Measurements from ENCODE around the gene LARP4.
A peak's percentile ranks its signal among the peaks of the same experiment; 100 is the strongest.
"Not testable (repeated sequence)": the region's sequence is repeated elsewhere in the genome, so short reads cannot be mapped to it uniquely, and the experiment has no call there.

The LARP4 gene

GRCh38 chr12:50400638-50401499 is at the start of gene LARP4:
TSS of gene LARP4 (plus strand) at chr12:50400885. CDS start at chr12:50401011, 126 bp downstream.
- Histone ChIP-seq H3K27me3 (ENCODE audit: control insufficient read depth, insufficient read depth, low read length) (no peaks in the 10 kb centered on the region), H3K9ac (ENCODE audit: low read length) (peak within 1 kb of the TSS; percentile 79), H3K4me1 (ENCODE audit: control insufficient read depth, insufficient read depth, low read length) (peaks cover 17% of the 10 kb centered on the region), H3K4me3 (ENCODE audit: low read length) (peak within 1 kb of the TSS; percentile 91), H3K27ac (ENCODE audit: low read depth, low read length) (peak within 1 kb of the TSS; percentile 93), H3K36me3 (ENCODE audit: control insufficient read depth, insufficient read depth, low read length) (no peaks in the 10 kb centered on the region)

DNA sequence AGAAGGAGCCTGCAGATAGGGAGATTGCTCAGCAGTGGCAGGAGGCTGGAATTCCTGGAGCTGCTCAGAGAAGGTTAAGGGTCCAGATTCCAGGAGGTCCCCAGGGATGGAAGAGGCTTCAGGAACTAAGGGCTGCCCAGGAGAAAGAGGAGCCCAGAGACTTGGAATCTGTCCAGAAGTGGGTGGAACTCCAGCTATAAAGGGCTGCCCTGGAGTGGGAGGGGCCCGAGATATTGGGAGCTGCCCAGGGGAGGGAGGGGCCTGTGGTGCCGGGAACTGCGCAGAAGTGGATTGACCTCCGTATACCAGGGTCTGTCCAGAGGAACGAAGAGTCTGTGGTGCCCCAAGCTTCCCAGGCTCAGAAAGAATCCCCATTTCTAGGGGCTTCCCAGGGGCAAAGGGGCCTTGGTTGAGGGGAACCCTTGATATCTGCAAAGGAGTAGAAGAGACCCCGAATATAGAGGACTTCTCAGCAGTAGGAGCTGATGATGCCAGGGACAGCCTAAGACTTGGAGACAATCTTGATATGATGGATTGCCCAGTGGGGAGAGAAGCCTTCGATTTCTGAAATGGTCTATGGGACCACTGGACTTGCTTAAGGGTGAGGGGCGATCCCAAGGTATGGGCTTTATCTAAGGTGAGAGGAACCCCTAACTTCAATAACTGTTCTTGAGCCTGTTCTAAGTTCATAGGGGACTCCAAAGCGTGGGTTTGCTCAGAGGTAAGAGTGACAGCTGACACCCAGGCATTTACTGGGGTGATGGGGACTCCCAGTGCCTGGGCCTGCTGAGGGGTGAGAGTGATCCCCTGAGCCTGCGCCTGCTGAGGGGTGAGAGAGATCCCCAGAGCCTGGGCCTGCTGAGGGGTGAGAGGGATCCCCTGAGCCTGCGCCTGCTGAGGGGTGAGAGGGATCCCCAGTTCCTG is 49.3 kb upstream of the LARP4 start:
- Histone ChIP-seq H3K27me3 (ENCODE audit: control insufficient read depth, insufficient read depth, low read length) (no peaks in the 10 kb centered on the region), H3K36me3 (ENCODE audit: control insufficient read depth, insufficient read depth, low read length) (no peaks in the 10 kb centered on the region), H3K9ac (ENCODE audit: low read length) (no peak overlapping the region), H3K27ac (ENCODE audit: low read depth, low read length) (no peak overlapping the region), H3K4me3 (ENCODE audit: low read length) (no peak overlapping the region), H3K4me1 (ENCODE audit: control insufficient read depth, insufficient read depth, low read length) (no peaks in the 10 kb centered on the region)

DNA sequence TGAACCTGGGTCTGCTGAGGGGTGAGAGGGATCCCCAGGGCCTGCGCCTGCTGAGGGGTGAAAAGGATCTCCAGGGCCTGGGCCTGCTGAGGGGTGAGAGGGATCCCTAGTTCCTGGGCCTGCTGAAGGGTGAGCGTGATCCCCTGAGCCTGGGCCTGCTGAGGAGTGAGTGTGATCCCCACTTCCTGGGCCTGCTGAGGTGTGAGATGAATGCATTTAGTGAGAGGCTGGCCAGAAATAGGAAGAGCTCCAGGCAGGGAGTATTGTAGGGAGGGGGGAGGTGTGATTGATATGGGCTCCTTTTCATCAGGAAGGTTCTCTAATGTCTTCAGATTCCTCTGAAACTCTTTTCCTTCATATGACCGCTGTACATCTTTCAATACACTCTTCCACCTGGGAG is 47.3 kb upstream of the LARP4 start:
- Histone ChIP-seq H3K9ac (ENCODE audit: low read length) (no peak overlapping the region), H3K36me3 (ENCODE audit: control insufficient read depth, insufficient read depth, low read length) (no peaks in the 10 kb centered on the region), H3K27ac (ENCODE audit: low read depth, low read length) (no peak overlapping the region), H3K27me3 (ENCODE audit: control insufficient read depth, insufficient read depth, low read length) (no peaks in the 10 kb centered on the region), H3K4me3 (ENCODE audit: low read length) (no peak overlapping the region), H3K4me1 (ENCODE audit: control insufficient read depth, insufficient read depth, low read length) (no peaks in the 10 kb centered on the region)

- Histone ChIP-seq H3K27me3 (ENCODE audit: control insufficient read depth, insufficient read depth, low read length) (no peaks in the 10 kb centered on the region), H3K9ac (ENCODE audit: low read length) (no peak overlapping the region), H3K27ac (ENCODE audit: low read depth, low read length) (no peak overlapping the region), H3K4me1 (ENCODE audit: control insufficient read depth, insufficient read depth, low read length) (no peaks in the 10 kb centered on the region), H3K36me3 (ENCODE audit: control insufficient read depth, insufficient read depth, low read length) (no peaks in the 10 kb centered on the region), H3K4me3 (ENCODE audit: low read length) (no peak overlapping the region)
Observed at GRCh38 chr12:50353869-50354593, 46.7 kb upstream of the LARP4 start.

- H3K4me1 ChIP-seq (ENCODE audit: control insufficient read depth, insufficient read depth, low read length): no peaks in the 10 kb centered on the region
- no peaks in the 10 kb centered on the region for H3K36me3 ChIP-seq (ENCODE audit: control insufficient read depth, insufficient read depth, low read length)
- no peaks in the 10 kb centered on the region for H3K27me3 ChIP-seq (ENCODE audit: control insufficient read depth, insufficient read depth, low read length)
- H3K27ac ChIP-seq (ENCODE audit: low read depth, low read length): no peak overlapping the region
- H3K4me3 ChIP-seq (ENCODE audit: low read length): no peak overlapping the region
- H3K9ac ChIP-seq (ENCODE audit: low read length): no peak overlapping the region
Observed at GRCh38 chr12:50354908-50355307, 45.8 kb upstream of the LARP4 start.

- Histone ChIP-seq H3K4me1 (ENCODE audit: control insufficient read depth, insufficient read depth, low read length) (no peaks in the 10 kb centered on the region), H3K9ac (ENCODE audit: low read length) (no peak overlapping the region), H3K27me3 (ENCODE audit: control insufficient read depth, insufficient read depth, low read length) (no peaks in the 10 kb centered on the region), H3K4me3 (ENCODE audit: low read length) (no peak overlapping the region), H3K27ac (ENCODE audit: low read depth, low read length) (no peak overlapping the region), H3K36me3 (ENCODE audit: control insufficient read depth, insufficient read depth, low read length) (no peaks in the 10 kb centered on the region)
Observed at GRCh38 chr12:50355365-50355764, 45.3 kb upstream of the LARP4 start.

GRCh38 chr12:50362671-50363070 is 38.0 kb upstream of the LARP4 start:
- Histone ChIP-seq H3K36me3 (ENCODE audit: control insufficient read depth, insufficient read depth, low read length) (no peaks in the 10 kb centered on the region), H3K27me3 (ENCODE audit: control insufficient read depth, insufficient read depth, low read length) (no peaks in the 10 kb centered on the region)

DNA sequence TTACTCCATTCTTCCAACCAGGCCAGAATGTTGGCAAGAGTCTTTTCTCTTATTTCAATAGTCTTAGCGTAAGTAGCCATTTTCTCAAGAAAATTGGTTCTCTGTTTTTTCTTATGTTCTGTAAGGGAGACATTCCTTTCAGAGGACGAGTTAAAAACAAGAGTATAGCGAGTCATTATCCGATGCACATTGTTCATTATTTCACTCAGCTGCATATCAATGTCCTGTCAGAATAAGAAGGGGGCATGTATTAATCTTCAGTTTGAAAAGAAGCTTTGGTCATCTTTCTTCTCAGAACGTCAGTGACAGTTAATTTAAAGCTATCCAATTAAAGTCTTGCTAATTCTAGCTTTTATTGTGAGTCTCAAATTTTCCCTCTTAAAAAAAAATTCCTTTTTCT is 37.5 kb upstream of the LARP4 start:
- Histone ChIP-seq H3K4me3 (ENCODE audit: low read length) (no peak overlapping the region), H3K36me3 (ENCODE audit: control insufficient read depth, insufficient read depth, low read length) (no peaks in the 10 kb centered on the region), H3K9ac (ENCODE audit: low read length) (no peak overlapping the region)

More at GRCh38 chr12:50362671-50363070, 38.0 kb upstream of the LARP4 start:
- no peaks in the 10 kb centered on the region for H3K4me1 ChIP-seq (ENCODE audit: control insufficient read depth, insufficient read depth, low read length)
- H3K9ac ChIP-seq (ENCODE audit: low read length): no peak overlapping the region
- H3K4me3 ChIP-seq (ENCODE audit: low read length): no peak overlapping the region
- no peak overlapping the region for H3K27ac ChIP-seq (ENCODE audit: low read depth, low read length)

GRCh38 chr12:50365709-50366406 is 34.8 kb upstream of the LARP4 start:
- H3K9ac ChIP-seq (ENCODE audit: low read length): no peak overlapping the region
- H3K27ac ChIP-seq (ENCODE audit: low read depth, low read length): no peak overlapping the region
- H3K36me3 ChIP-seq (ENCODE audit: control insufficient read depth, insufficient read depth, low read length): no peaks in the 10 kb centered on the region
- no peaks in the 10 kb centered on the region for H3K27me3 ChIP-seq (ENCODE audit: control insufficient read depth, insufficient read depth, low read length)
- no peak overlapping the region for H3K4me3 ChIP-seq (ENCODE audit: low read length)
- H3K4me1 ChIP-seq (ENCODE audit: control insufficient read depth, insufficient read depth, low read length): no peaks in the 10 kb centered on the region

More for the DNA sequence above, 37.5 kb upstream of the LARP4 start:
- Histone ChIP-seq H3K4me1 (ENCODE audit: control insufficient read depth, insufficient read depth, low read length) (no peaks in the 10 kb centered on the region), H3K27ac (ENCODE audit: low read depth, low read length) (no peak overlapping the region), H3K27me3 (ENCODE audit: control insufficient read depth, insufficient read depth, low read length) (no peaks in the 10 kb centered on the region)

GRCh38 chr12:50370672-50371071 is 30.0 kb upstream of the LARP4 start:
- H3K4me1 ChIP-seq (ENCODE audit: control insufficient read depth, insufficient read depth, low read length); H3K27me3 ChIP-seq (ENCODE audit: control insufficient read depth, insufficient read depth, low read length); H3K27ac ChIP-seq (ENCODE audit: low read depth, low read length); H3K36me3 ChIP-seq (ENCODE audit: control insufficient read depth, insufficient read depth, low read length); H3K4me3 ChIP-seq (ENCODE audit: low read length); H3K9ac ChIP-seq (ENCODE audit: low read length): not testable (repeated sequence)

DNA sequence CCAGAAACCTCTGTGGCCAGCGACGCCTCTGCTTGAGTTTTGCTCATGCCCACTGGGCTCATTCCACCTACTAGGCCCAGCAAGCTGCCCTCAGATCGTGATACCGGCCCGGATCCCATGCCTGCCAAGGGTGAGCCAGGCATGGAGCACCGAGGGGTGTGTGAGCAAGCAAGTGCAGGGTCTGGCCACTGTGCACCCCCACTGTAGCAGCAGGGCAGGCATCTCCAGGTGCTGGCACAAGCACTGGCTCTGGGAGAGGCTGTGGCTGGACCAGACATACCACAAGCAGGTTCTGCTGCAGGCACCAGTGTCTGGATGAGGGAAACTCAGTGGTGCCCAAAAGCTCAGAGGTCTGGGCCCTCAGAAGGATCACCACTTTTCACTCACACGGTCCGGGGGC is 24.9 kb upstream of the LARP4 start:
- H3K36me3 ChIP-seq (ENCODE audit: control insufficient read depth, insufficient read depth, low read length): no peaks in the 10 kb centered on the region
- H3K4me1 ChIP-seq (ENCODE audit: control insufficient read depth, insufficient read depth, low read length): no peaks in the 10 kb centered on the region
- no peak overlapping the region for H3K27ac ChIP-seq (ENCODE audit: low read depth, low read length)
- no peak overlapping the region for H3K4me3 ChIP-seq (ENCODE audit: low read length)
- H3K27me3 ChIP-seq (ENCODE audit: control insufficient read depth, insufficient read depth, low read length): no peaks in the 10 kb centered on the region
- H3K9ac ChIP-seq (ENCODE audit: low read length): no peak overlapping the region

Measured in rectal smooth muscle tissue (tissue), 1 donor.